ENCODE measurements around the gene GPT2. TPM values are rescaled to one million over a fixed set of nuclear protein-coding genes. Genes with fewer than 3 reads are reported as not detected.
"Not testable (repeated sequence)": the region's sequence is repeated elsewhere in the genome, so short reads cannot be mapped to it uniquely, and the experiment has no call there.

Gene GPT2
- total RNA-seq, 2 donors from 2014 or later = 3.3 to 4.5 TPM

- DNase-seq (ENCODE audit: low spot score) = no peak
- intact Hi-C loops (cut with DNase I) = no loop called here
These were observed 31.4 kb downstream of the GPT2 start for GRCh38 chr16:46915483-46916025.

GRCh38 chr16:46916980-46917379 lies 32.8 kb downstream of the GPT2 start:
- intact Hi-C loops (cut with DNase I) = no loop called here
- DNase-seq (ENCODE audit: low spot score) = no peak

- intact Hi-C loops (cut with DNase I) = no loop called here
These were observed 34.2 kb downstream of the GPT2 start for GRCh38 chr16:46918400-46918799.

GRCh38 chr16:46918905-46919792 lies 35.0 kb downstream of the GPT2 start:
- no peak for DNase-seq (ENCODE audit: low spot score)
- intact Hi-C loops (cut with DNase I) = no loop called here

More at GRCh38 chr16:46918400-46918799, 34.2 kb downstream of the GPT2 start:
- no peak for DNase-seq (ENCODE audit: low spot score)

- intact Hi-C loops (cut with DNase I) = no loop called here
- DNase-seq (ENCODE audit: low spot score) = no peak
These were observed 36.4 kb downstream of the GPT2 start for GRCh38 chr16:46920402-46921068.

GRCh38 chr16:46922239-46922638 lies 38.1 kb downstream of the GPT2 start:
- no peak for DNase-seq (ENCODE audit: low spot score)
- intact Hi-C loops (cut with DNase I) = no loop called here

DNA sequence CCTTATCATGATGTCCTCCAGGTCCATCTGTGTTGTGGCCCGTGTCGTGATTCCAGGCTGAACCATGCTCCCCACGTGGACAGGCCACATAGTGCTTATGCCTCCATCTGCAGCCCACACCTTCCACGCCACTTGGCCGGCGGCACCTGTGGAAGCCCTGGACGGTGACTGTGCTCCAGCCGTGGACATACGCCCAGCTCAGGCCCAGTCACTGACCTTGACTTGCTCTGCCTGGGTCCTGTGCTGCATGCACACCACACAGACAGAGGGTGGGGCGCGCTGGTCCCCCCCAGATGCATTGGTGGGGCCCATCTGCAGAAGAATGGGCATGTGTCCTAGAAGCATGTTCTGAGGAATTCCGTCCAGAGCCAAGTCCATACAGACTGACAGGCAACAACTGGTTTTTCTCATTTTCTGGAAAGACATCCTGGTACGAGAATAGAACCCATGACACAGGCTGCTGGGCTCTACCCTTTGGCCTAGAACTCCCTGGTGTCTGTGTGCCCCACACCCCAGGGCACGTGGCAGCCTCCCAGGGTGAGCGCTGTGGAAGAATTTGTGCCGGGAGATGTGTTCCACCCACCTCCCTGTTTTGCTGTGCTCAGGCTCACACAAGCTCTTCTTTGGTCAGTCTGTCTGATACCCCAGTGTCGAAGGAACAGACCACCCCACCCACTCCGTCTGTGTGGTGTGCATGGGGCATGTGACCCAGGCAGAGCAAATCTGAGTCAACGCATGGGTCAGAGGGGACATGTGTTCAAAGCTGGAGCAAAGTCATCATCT lies 39.5 kb downstream of the GPT2 start:
- no peak for DNase-seq (ENCODE audit: low spot score)
- intact Hi-C loops (cut with DNase I) = no loop called here

DNA sequence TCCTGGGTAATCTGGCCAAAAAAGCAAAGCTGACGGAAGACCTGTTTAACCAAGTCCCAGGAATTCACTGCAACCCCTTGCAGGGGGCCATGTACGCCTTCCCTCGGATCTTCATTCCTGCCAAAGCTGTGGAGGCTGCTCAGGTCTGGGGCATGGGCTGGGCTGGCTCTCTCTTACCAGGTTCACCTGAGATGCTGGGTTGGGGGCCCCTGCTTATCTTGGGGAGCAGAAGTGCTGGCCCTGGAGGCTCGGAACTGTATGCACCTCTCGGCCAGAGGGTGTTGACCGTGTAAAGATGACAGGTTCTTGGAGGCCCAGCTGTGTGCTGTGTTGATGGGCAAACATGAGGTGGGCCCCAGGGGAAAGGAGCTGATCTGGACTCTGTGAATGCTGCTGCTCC lies 40.2 kb downstream of the GPT2 start:
- intact Hi-C loops (cut with DNase I) = no loop called here
- no peak for DNase-seq (ENCODE audit: low spot score)

- DNase-seq (ENCODE audit: low spot score) = no peak
- intact Hi-C loops (cut with DNase I) = no loop called here
These were observed 42.5 kb downstream of the GPT2 start for GRCh38 chr16:46926470-46927225.

DNA sequence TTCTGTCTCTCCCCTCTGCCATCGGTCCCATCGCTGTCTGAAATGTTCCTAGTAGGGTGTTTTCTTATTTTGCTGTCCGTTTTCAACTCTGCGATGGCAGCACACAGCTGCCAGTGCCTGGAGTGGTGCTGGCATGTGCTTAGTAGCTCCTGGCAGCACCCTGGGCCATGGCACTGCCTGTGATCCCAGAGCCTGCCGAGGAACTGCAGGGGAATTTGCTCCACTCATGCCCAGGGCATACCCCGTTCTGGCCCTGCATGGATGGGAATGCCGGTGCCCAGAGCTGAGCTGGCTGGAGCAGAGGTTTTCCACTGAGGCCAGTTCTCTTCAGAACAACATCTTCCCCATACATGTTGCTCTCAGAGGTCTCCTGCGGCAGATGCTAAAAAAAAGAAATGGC lies 43.1 kb downstream of the GPT2 start:
- intact Hi-C loops (cut with DNase I) = no loop called here
- no peak for DNase-seq (ENCODE audit: low spot score)

DNA sequence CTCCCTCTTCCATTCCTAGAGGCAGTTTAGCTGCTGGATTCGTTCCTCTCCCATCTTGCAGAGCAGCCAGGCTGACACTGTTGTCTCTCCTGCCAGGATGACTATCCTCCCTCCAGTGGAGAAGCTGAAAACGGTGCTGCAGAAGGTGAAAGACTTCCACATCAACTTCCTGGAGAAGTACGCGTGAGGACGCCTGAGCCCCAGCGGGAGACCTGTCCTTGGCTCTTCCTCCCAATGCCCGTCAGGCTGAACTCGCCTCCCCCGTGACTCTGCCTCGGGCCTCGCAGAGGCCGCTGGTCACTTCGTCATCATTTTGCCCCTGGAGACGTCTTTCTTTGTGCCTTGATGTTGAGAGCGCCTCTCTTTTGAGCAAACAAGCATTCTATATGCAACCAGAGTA lies 44.6 kb downstream of the GPT2 start:
- no peak for DNase-seq (ENCODE audit: low spot score)

GRCh38 chr16:46929378-46930332 lies 45.5 kb downstream of the GPT2 start:
- intact Hi-C loops (cut with DNase I) = no loop called here
- peak; percentile 88 for DNase-seq (ENCODE audit: low spot score)

More for the DNA sequence above, 44.6 kb downstream of the GPT2 start:
- intact Hi-C loops (cut with DNase I) = no loop called here

- intact Hi-C loops (cut with DNase I) = no loop called here
- no peak for DNase-seq (ENCODE audit: low spot score)
These were observed 46.7 kb downstream of the GPT2 start for GRCh38 chr16:46930861-46931260.

DNA sequence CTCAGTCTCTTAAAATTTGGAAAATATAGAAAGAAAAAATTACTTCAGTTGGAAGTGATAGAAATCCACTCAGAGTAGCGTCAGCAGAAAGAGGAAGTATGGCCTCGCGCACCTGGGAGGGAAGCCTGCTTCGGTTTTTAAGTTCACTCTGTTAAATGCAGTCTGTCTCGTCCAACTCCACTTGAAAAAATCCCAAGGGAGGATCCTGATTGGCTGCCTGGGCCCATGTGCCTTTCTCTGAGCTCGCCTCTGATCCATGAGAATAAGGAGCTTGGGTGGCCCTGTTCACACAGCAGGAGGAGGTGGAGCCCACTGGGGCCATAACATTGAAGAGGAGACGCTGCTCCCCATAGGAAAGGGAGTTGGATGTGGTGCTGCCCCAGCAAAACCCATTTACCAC lies 48.6 kb downstream of the GPT2 start:
- no peak for DNase-seq (ENCODE audit: low spot score)
- intact Hi-C loops (cut with DNase I) = no loop called here

GRCh38 chr16:46937536-46937935 lies 53.4 kb downstream of the GPT2 start:
- DNase-seq (ENCODE audit: low spot score) = no peak
- intact Hi-C loops (cut with DNase I) = no loop called here

GRCh38 chr16:46944713-46945112 lies 60.6 kb downstream of the GPT2 start:
- intact Hi-C loops (cut with DNase I); DNase-seq (ENCODE audit: low spot score): not testable (repeated sequence)

DNA sequence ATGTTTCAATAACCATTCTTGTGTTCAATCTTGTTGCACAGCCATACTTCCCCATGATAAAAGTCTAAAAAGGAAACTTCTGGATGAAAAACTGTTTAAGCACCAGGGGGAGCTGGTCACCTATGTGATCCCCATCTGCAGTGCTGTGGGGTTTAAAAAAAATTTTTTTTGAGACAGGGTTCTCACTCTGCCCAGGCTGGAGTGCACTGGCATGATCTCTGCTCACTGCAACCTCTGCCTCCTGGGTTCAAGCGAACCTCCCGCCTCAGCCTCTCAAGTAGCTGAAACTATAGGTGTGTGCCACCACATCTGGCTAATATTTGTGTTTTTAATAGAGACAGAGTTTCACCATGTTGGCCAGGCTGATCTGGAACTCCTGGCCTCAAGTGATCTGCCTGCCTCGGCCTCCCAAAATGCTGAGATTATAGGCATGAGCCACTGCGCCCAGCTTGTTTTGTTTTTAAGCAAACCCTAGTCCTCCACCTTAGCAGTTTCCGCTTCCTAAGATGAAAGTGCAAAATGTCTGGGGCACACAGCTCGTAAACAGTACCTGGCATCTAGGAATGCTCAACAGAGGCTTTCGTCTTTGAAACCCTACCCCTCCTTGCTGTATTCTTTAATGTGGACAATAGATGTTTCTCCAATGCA lies 63.9 kb downstream of the GPT2 start:
- DNase-seq (ENCODE audit: low spot score) = no peak
- intact Hi-C loops (cut with DNase I) = no loop called here

All from posterior vena cava (tissue), 2 donors.